GM12892 (cell line): ENCODE measurements around the gene FYTTD1.

ENCODE experiments used
- DNase-seq: peaks from one replicate; pipeline ENCODE4 v3.0.0; 2011; ENCODE audit not compliant: insufficient read length
- FAIRE-seq: peaks from 2 replicates; lab custom pipeline; 2011; peaks lifted over from hg19 to GRCh38; lab: Jason Lieb, UNC
- POLR2A ChIP-seq: IDR thresholded peaks from 2 replicates; pipeline ENCODE4 v1.6.1; 2011; ENCODE audit warnings: low read depth, low read length, control low read depth
- POLR2AphosphoS5 ChIP-seq: IDR thresholded peaks from 2 replicates; pipeline ENCODE4 v1.6.1; 2011; ENCODE audit warnings: low read depth, low read length, control low read depth
- TAF1 ChIP-seq: IDR thresholded peaks from 2 replicates; pipeline ENCODE4 v1.6.1; 2011; ENCODE audit warnings: low read depth, mild to moderate bottlenecking, control low read depth, low read length, borderline replicate concordance

The FYTTD1 gene

GRCh38 chr3:197742787-197743186, 6.9 kb upstream of the FYTTD1 start:
- no peak for TF ChIP-seq POLR2AphosphoS5
- no peak for TF ChIP-seq TAF1
- no peak for TF ChIP-seq POLR2A
- FAIRE-seq = no peak

GRCh38 chr3:197746209-197746608, 3.5 kb upstream of the FYTTD1 start:
- no peak for DNase-seq
- no peak for TF ChIP-seq TAF1
- TF ChIP-seq POLR2AphosphoS5 = no peak
- no peak for FAIRE-seq

More at GRCh38 chr3:197742787-197743186, 6.9 kb upstream of the FYTTD1 start:
- no peak for DNase-seq

- DNase-seq (no peak), FAIRE-seq (no peak)
- no peak for TF ChIP-seq TAF1
- no peak for TF ChIP-seq POLR2A
- TF ChIP-seq POLR2AphosphoS5 = no peak
These were observed 2.9 kb upstream of the FYTTD1 start for GRCh38 chr3:197746801-197747237.

- FAIRE-seq = peak; percentile 67
- TF ChIP-seq TAF1 (no peak), POLR2A (no peak), POLR2AphosphoS5 (no peak)
- no peak for DNase-seq
These were observed 927 bp upstream of the FYTTD1 start for GRCh38 chr3:197748597-197749314.

GRCh38 chr3:197749315-197749600, 425 bp upstream of the FYTTD1 start:
- TF ChIP-seq POLR2AphosphoS5 = no peak
- TF ChIP-seq TAF1 = no peak
- no peak for TF ChIP-seq POLR2A
- DNase-seq = no peak
- no peak for FAIRE-seq

GRCh38 chr3:197750396-197750831, 731 bp downstream of the FYTTD1 start:
- FAIRE-seq (peak; percentile 54), DNase-seq (peak; percentile 52)
- TF ChIP-seq POLR2A (peak; percentile 48; the same call in 1 of the 2 replicates), POLR2AphosphoS5 (no peak; the same call in 1 of the 2 replicates), TAF1 (no peak)

- TF ChIP-seq TAF1 (no peak), POLR2AphosphoS5 (no peak), POLR2A (no peak)
- FAIRE-seq = peak; percentile 88
- no peak for DNase-seq
These were observed 1.4 kb downstream of the FYTTD1 start for GRCh38 chr3:197750858-197751737.

GRCh38 chr3:197752107-197752506, 2.4 kb downstream of the FYTTD1 start:
- TF ChIP-seq TAF1 (no peak), POLR2A (no peak), POLR2AphosphoS5 (no peak)
- DNase-seq = no peak
- FAIRE-seq = peak; percentile 21

- no peak for DNase-seq
- TF ChIP-seq TAF1 (no peak), POLR2A (no peak)
- no peak for FAIRE-seq
These were observed 3.6 kb downstream of the FYTTD1 start for GRCh38 chr3:197753263-197753662.

- FAIRE-seq = no peak
- TF ChIP-seq TAF1 = no peak
- no peak for TF ChIP-seq POLR2A
- TF ChIP-seq POLR2AphosphoS5 = no peak
These were observed 7.0 kb downstream of the FYTTD1 start for GRCh38 chr3:197756704-197757103.

GRCh38 chr3:197758512-197758911, 8.8 kb downstream of the FYTTD1 start:
- TF ChIP-seq POLR2AphosphoS5 = no peak
- TF ChIP-seq TAF1 = no peak
- no peak for TF ChIP-seq POLR2A
- no peak for FAIRE-seq
- DNase-seq = no peak

More at GRCh38 chr3:197756704-197757103, 7.0 kb downstream of the FYTTD1 start:
- no peak for DNase-seq

GRCh38 chr3:197761784-197762183, 12.1 kb downstream of the FYTTD1 start:
- DNase-seq (no peak), FAIRE-seq (no peak)
- no peak for TF ChIP-seq POLR2AphosphoS5
- no peak for TF ChIP-seq TAF1
- no peak for TF ChIP-seq POLR2A
